Measurements from ENCODE around the gene LHPP.

- TF ChIP-seq CTCF (IDR thresholded peaks at IDR 0.05) (no peak), POLR2AphosphoS5 (IDR thresholded peaks at IDR 0.05) (no peak), POLR2A (IDR thresholded peaks at IDR 0.05) (no peak)
These were observed 190.6 kb downstream of the LHPP start for GRCh38 chr10:124652200-124652599.
